ENCODE results near the gene FANCE. TPM values are rescaled to one million over a fixed set of nuclear protein-coding genes. Genes with fewer than 3 reads are reported as not detected.

The FANCE gene, protein sequence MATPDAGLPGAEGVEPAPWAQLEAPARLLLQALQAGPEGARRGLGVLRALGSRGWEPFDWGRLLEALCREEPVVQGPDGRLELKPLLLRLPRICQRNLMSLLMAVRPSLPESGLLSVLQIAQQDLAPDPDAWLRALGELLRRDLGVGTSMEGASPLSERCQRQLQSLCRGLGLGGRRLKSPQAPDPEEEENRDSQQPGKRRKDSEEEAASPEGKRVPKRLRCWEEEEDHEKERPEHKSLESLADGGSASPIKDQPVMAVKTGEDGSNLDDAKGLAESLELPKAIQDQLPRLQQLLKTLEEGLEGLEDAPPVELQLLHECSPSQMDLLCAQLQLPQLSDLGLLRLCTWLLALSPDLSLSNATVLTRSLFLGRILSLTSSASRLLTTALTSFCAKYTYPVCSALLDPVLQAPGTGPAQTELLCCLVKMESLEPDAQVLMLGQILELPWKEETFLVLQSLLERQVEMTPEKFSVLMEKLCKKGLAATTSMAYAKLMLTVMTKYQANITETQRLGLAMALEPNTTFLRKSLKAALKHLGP
- total RNA-seq (1 to 10 TPM; 5.4 to 7.9 TPM), polyA plus RNA-seq (ENCODE audit: insufficient read length in 6 of 6) (10 to 100 TPM; 10.5 to 13.7 (median 12.0) TPM)
- long read RNA-seq, donor 1, partial matches to known transcripts: 6 of 7 reads
- long read RNA-seq, donor 1, other reads (novel, unspliced or antisense): 0 of 7 reads
- long read RNA-seq, donor 2, partial matches to known transcripts: 0 of 1 reads
- long read RNA-seq, donor 2, other reads (novel, unspliced or antisense): 0 of 1 reads
- long read RNA-seq, donor 3, partial matches to known transcripts: 0 of 1 reads
- long read RNA-seq, donor 3, other reads (novel, unspliced or antisense): 0 of 1 reads
- long read RNA-seq, donor 4: 0 reads
- long read RNA-seq, donor 5, partial matches to known transcripts: 0 of 1 reads
- long read RNA-seq, donor 5, other reads (novel, unspliced or antisense): 0 of 1 reads
- long read RNA-seq, donor 6, partial matches to known transcripts: 0 of 3 reads
- long read RNA-seq, donor 6, other reads (novel, unspliced or antisense): 0 of 3 reads
- long read RNA-seq, donor 7: 0 reads
- long read RNA-seq, donor 8, partial matches to known transcripts: 6 of 6 reads
- long read RNA-seq, donor 8, other reads (novel, unspliced or antisense): 0 of 6 reads
- long read RNA-seq, donor 9: 0 reads
- long read RNA-seq, donor 10, partial matches to known transcripts: 2 of 2 reads
- long read RNA-seq, donor 10, other reads (novel, unspliced or antisense): 0 of 2 reads
- long read RNA-seq, donor 11, partial matches to known transcripts: 0 of 3 reads
- long read RNA-seq, donor 11, other reads (novel, unspliced or antisense): 0 of 3 reads
- long read RNA-seq, donor 12, partial matches to known transcripts: 0 of 2 reads
- long read RNA-seq, donor 12, other reads (novel, unspliced or antisense): 0 of 2 reads

DNA sequence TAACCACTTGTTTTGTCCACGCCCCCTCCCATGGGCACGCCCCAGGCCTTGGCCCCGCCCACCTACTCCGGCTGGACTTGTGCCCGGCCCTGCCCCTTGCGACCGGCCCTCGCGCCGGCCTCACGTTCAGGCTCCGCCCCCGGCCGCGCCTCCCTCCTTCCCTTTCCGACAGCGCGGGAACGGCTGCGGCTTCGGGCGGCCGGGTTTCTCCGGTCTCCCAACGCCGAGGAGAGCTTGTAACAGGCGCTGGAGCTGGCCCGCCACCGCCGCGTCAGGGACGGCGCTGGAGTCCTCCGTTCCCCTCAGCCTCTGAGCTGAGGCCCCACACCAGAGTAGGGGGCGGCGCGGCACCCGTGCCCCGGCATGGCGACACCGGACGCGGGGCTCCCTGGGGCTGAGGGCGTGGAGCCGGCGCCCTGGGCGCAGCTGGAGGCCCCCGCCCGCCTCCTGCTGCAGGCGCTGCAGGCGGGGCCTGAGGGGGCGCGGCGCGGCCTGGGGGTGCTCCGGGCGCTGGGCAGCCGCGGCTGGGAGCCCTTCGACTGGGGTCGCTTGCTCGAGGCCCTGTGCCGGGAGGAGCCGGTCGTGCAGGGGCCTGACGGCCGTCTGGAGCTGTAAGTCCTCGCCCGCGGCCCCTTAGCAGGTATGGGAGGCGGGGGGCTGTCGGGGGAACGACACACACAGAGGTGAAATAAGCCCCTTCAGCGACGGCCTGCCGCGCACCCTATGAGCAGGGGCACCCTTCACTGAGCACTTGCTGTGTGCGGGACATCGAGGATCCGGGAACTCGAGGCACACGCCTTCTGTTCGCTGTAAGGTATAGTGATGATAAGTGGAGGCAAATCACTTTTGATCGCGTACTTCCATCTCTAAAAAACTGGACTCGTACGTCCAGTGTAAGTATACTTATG lies at the start of gene FANCE:
FANCE (plus strand) TSS at position 156 of the 908 bp plus-strand sequence; CDS start at position 364, 208 bp downstream.
- Histone ChIP-seq H3K27ac (peak within 1 kb of the TSS in 1 of 2 donors; percentile 72), H3K36me3 (peaks cover 0 to 22% of the 10 kb centered on the region in 2 donors), H3K4me1 (peaks cover 18 to 31% of the 10 kb centered on the region in 2 donors), H3K4me3 (peak within 1 kb of the TSS; percentile 58 to 78), H3K27me3 (no peaks in the 10 kb centered on the region), H3K9me3 (no peaks in the 10 kb centered on the region)
- TF ChIP-seq, protein P1, sequence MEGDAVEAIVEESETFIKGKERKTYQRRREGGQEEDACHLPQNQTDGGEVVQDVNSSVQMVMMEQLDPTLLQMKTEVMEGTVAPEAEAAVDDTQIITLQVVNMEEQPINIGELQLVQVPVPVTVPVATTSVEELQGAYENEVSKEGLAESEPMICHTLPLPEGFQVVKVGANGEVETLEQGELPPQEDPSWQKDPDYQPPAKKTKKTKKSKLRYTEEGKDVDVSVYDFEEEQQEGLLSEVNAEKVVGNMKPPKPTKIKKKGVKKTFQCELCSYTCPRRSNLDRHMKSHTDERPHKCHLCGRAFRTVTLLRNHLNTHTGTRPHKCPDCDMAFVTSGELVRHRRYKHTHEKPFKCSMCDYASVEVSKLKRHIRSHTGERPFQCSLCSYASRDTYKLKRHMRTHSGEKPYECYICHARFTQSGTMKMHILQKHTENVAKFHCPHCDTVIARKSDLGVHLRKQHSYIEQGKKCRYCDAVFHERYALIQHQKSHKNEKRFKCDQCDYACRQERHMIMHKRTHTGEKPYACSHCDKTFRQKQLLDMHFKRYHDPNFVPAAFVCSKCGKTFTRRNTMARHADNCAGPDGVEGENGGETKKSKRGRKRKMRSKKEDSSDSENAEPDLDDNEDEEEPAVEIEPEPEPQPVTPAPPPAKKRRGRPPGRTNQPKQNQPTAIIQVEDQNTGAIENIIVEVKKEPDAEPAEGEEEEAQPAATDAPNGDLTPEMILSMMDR (IDR thresholded peaks at IDR 0.05): peak in 1 of 2 donors; percentile 20
- ATAC-seq: peak; percentile 97
- peak; percentile 90 to 100 (median 94) for DNase-seq
- intact Hi-C loops (cut with DNase I): no loop called here

DNA sequence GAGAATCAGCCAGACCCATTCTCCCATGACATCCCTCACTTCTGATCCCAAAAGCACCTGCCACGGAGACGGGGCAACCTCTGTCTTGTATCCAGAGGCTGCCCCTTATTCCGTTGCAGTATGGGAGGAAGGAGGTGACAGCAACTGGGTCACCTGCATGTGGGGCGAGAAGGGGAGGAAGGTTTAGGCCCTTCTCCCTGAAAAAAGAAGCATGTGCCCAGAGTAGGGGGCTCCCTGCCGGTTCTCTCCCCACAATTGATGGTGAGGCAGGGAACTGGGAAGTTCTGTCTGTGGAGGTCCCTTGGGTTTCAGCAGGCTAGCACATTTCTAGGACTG lies 49.3 kb upstream of the FANCE start:
- Histone ChIP-seq H3K27me3 (no peaks in the 10 kb centered on the region), H3K27ac (peak overlapping the region in 1 of 2 donors; percentile 41), H3K4me1 (peaks cover 0 to 6% of the 10 kb centered on the region in 2 donors), H3K36me3 (no peaks in the 10 kb centered on the region), H3K4me3 (no peak overlapping the region), H3K9me3 (no peaks in the 10 kb centered on the region)
- ATAC-seq: no peak
- TF ChIP-seq, protein P1 (IDR thresholded peaks at IDR 0.05): no peak
- intact Hi-C loops (cut with DNase I): no loop called here
- no peak for DNase-seq

DNA sequence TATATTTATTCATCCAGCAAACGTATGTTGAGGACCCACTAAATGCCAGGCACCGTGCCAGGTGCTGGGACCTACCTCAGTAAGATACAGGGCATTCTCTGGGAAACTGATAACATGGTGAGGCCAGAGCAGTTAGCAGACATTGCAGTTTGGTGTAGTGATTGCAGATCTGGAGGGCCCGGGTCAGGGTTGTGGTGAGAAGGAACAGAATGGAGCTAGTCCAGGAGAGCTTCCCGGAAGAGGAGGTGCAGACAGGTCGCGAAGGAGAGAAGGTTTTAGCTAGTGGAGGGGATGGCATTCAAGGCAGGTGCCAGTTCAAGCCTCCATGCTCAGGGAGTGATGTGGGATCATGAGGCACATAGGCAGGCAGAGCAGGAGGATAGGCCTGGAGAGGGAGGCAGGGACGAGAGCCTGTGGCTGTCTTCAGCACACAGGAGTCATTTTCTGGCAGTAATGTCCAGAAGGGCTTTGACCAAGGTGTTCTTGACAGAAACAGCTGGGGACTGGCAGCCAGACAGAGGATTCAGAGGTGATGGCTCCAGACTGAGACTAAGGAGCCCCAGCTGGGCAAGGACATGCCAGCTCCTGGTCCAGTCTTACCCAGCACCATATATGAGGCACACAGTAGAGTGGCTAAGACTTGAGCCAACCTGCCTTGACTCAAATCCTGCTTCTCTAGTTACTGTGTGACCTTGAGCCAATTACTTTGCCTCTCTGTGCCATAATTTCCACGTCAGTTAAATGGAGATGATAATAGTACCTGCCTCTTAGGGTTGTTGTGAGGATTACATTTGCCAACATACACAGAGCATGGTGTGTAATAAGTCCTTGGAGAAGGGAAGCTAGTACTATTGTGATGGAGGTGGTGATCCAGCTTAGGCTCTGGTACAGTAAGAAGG lies 48.3 kb upstream of the FANCE start:
- ATAC-seq: no peak

More for the DNA sequence above, 48.3 kb upstream of the FANCE start:
- no peak overlapping the region for H3K27ac ChIP-seq
- peaks cover 0 to 6% of the 10 kb centered on the region in 2 donors for H3K4me1 ChIP-seq
- H3K36me3 ChIP-seq: no peaks in the 10 kb centered on the region
- H3K4me3 ChIP-seq: no peak overlapping the region
- H3K27me3 ChIP-seq: no peaks in the 10 kb centered on the region
- TF ChIP-seq, protein P1 (IDR thresholded peaks at IDR 0.05): no peak
- intact Hi-C loops (cut with DNase I): no loop called here
- H3K9me3 ChIP-seq: no peaks in the 10 kb centered on the region
- no peak for DNase-seq

Measured in left lung (tissue), 14 donors.